WTC11 (cell line): Measurements from ENCODE around the gene SSR3.

ENCODE experiments used
- ATF1 ChIP-seq: sonication (generic); formaldehyde crosslinking; IDR thresholded peaks from 2 replicates; pipeline ENCODE4 v1.8.1; 2023; ENCODE audit warnings: mild to moderate bottlenecking, moderate library complexity, missing genetic modification reagents
- FOXJ3 ChIP-seq: sonication (generic); formaldehyde crosslinking; IDR thresholded peaks from 2 replicates; pipeline ENCODE4 v1.9.0; 2021; ENCODE audit warnings: missing genetic modification reagents, mild to moderate bottlenecking, borderline replicate concordance
- FOXP1 ChIP-seq: sonication (generic); formaldehyde crosslinking; IDR thresholded peaks from 2 replicates; pipeline ENCODE4 v1.8.0; 2022; ENCODE audit warnings: missing genetic modification reagents, mild to moderate bottlenecking, moderate library complexity, borderline replicate concordance
- SOX15 ChIP-seq: fragments of 250-450 bp; sonication (Bioruptor Pico); IDR thresholded peaks from 2 replicates; pipeline ENCODE4 v1.9.0; 2021; ENCODE audit warnings: mild to moderate bottlenecking
- TF ChIP-seq, protein P1 (sequence below): fragments of 200-600 bp; IDR thresholded peaks from 2 replicates; pipeline ENCODE4 v1.8.0; 2022; ENCODE audit warnings: antibody characterized with exemption
- TF ChIP-seq, protein P2 (sequence below): sonication (generic); formaldehyde crosslinking; IDR thresholded peaks from 2 replicates; pipeline ENCODE4 v1.8.0; 2023; ENCODE audit warnings: missing genetic modification reagents, mild to moderate bottlenecking, borderline replicate concordance
- TF ChIP-seq, protein P3 (sequence below): sonication (generic); formaldehyde crosslinking; IDR thresholded peaks from 2 replicates; pipeline ENCODE4 v1.8.0; 2023; ENCODE audit warnings: mild to moderate bottlenecking, missing genetic modification reagents
- TF ChIP-seq, protein P4 (sequence below): sonication (generic); formaldehyde crosslinking; IDR thresholded peaks from 2 replicates; pipeline ENCODE4 v1.8.0; 2022; ENCODE audit warnings: missing genetic modification reagents
- TF ChIP-seq, protein P5 (sequence below): sonication (generic); formaldehyde crosslinking; conservative IDR thresholded peaks from 2 replicates; pipeline ENCODE4 v1.8.1; 2023; ENCODE audit warnings: mild to moderate bottlenecking, low read depth, missing genetic modification reagents, moderate library complexity
- TF ChIP-seq, protein P6 (sequence below): sonication (generic); formaldehyde crosslinking; IDR thresholded peaks from 2 replicates; pipeline ENCODE4 v1.8.1; 2023; ENCODE audit warnings: mild to moderate bottlenecking, missing genetic modification reagents, moderate library complexity

DNA sequence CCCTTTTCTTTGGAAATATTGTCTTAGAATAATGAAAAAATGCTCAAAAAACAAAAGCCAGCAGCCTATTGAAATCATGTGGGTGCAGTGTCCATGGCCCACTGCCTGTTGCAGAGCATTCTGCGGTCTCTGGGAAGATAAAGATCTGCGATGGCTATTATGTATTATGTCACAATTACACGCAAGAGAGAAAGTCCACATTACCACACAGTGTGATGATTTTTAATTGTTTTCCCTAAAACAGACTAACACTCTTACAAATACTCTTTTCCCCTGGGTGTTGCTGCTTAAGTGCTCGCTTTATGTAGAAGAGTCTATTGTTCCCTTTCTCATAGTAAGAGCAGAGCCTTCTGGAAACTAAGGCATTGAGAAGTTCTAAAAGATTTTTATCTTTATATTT is 32.2 kb downstream of the SSR3 start:
- TF ChIP-seq FOXJ3 = no peak
- TF ChIP-seq, protein P1, sequence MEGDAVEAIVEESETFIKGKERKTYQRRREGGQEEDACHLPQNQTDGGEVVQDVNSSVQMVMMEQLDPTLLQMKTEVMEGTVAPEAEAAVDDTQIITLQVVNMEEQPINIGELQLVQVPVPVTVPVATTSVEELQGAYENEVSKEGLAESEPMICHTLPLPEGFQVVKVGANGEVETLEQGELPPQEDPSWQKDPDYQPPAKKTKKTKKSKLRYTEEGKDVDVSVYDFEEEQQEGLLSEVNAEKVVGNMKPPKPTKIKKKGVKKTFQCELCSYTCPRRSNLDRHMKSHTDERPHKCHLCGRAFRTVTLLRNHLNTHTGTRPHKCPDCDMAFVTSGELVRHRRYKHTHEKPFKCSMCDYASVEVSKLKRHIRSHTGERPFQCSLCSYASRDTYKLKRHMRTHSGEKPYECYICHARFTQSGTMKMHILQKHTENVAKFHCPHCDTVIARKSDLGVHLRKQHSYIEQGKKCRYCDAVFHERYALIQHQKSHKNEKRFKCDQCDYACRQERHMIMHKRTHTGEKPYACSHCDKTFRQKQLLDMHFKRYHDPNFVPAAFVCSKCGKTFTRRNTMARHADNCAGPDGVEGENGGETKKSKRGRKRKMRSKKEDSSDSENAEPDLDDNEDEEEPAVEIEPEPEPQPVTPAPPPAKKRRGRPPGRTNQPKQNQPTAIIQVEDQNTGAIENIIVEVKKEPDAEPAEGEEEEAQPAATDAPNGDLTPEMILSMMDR = no peak
- TF ChIP-seq, protein P2, sequence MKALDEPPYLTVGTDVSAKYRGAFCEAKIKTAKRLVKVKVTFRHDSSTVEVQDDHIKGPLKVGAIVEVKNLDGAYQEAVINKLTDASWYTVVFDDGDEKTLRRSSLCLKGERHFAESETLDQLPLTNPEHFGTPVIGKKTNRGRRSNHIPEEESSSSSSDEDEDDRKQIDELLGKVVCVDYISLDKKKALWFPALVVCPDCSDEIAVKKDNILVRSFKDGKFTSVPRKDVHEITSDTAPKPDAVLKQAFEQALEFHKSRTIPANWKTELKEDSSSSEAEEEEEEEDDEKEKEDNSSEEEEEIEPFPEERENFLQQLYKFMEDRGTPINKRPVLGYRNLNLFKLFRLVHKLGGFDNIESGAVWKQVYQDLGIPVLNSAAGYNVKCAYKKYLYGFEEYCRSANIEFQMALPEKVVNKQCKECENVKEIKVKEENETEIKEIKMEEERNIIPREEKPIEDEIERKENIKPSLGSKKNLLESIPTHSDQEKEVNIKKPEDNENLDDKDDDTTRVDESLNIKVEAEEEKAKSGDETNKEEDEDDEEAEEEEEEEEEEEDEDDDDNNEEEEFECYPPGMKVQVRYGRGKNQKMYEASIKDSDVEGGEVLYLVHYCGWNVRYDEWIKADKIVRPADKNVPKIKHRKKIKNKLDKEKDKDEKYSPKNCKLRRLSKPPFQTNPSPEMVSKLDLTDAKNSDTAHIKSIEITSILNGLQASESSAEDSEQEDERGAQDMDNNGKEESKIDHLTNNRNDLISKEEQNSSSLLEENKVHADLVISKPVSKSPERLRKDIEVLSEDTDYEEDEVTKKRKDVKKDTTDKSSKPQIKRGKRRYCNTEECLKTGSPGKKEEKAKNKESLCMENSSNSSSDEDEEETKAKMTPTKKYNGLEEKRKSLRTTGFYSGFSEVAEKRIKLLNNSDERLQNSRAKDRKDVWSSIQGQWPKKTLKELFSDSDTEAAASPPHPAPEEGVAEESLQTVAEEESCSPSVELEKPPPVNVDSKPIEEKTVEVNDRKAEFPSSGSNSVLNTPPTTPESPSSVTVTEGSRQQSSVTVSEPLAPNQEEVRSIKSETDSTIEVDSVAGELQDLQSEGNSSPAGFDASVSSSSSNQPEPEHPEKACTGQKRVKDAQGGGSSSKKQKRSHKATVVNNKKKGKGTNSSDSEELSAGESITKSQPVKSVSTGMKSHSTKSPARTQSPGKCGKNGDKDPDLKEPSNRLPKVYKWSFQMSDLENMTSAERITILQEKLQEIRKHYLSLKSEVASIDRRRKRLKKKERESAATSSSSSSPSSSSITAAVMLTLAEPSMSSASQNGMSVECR (CRISPR knock-in tag) = no peak
- TF ChIP-seq, protein P3, sequence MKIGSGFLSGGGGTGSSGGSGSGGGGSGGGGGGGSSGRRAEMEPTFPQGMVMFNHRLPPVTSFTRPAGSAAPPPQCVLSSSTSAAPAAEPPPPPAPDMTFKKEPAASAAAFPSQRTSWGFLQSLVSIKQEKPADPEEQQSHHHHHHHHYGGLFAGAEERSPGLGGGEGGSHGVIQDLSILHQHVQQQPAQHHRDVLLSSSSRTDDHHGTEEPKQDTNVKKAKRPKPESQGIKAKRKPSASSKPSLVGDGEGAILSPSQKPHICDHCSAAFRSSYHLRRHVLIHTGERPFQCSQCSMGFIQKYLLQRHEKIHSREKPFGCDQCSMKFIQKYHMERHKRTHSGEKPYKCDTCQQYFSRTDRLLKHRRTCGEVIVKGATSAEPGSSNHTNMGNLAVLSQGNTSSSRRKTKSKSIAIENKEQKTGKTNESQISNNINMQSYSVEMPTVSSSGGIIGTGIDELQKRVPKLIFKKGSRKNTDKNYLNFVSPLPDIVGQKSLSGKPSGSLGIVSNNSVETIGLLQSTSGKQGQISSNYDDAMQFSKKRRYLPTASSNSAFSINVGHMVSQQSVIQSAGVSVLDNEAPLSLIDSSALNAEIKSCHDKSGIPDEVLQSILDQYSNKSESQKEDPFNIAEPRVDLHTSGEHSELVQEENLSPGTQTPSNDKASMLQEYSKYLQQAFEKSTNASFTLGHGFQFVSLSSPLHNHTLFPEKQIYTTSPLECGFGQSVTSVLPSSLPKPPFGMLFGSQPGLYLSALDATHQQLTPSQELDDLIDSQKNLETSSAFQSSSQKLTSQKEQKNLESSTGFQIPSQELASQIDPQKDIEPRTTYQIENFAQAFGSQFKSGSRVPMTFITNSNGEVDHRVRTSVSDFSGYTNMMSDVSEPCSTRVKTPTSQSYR (CRISPR knock-in tag) = no peak
- TF ChIP-seq, protein P4, sequence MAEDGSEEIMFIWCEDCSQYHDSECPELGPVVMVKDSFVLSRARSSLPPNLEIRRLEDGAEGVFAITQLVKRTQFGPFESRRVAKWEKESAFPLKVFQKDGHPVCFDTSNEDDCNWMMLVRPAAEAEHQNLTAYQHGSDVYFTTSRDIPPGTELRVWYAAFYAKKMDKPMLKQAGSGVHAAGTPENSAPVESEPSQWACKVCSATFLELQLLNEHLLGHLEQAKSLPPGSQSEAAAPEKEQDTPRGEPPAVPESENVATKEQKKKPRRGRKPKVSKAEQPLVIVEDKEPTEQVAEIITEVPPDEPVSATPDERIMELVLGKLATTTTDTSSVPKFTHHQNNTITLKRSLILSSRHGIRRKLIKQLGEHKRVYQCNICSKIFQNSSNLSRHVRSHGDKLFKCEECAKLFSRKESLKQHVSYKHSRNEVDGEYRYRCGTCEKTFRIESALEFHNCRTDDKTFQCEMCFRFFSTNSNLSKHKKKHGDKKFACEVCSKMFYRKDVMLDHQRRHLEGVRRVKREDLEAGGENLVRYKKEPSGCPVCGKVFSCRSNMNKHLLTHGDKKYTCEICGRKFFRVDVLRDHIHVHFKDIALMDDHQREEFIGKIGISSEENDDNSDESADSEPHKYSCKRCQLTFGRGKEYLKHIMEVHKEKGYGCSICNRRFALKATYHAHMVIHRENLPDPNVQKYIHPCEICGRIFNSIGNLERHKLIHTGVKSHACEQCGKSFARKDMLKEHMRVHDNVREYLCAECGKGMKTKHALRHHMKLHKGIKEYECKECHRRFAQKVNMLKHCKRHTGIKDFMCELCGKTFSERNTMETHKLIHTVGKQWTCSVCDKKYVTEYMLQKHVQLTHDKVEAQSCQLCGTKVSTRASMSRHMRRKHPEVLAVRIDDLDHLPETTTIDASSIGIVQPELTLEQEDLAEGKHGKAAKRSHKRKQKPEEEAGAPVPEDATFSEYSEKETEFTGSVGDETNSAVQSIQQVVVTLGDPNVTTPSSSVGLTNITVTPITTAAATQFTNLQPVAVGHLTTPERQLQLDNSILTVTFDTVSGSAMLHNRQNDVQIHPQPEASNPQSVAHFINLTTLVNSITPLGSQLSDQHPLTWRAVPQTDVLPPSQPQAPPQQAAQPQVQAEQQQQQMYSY (CRISPR knock-in tag) = no peak
- no peak for TF ChIP-seq SOX15 (CRISPR knock-in tag)
- TF ChIP-seq, protein P5, sequence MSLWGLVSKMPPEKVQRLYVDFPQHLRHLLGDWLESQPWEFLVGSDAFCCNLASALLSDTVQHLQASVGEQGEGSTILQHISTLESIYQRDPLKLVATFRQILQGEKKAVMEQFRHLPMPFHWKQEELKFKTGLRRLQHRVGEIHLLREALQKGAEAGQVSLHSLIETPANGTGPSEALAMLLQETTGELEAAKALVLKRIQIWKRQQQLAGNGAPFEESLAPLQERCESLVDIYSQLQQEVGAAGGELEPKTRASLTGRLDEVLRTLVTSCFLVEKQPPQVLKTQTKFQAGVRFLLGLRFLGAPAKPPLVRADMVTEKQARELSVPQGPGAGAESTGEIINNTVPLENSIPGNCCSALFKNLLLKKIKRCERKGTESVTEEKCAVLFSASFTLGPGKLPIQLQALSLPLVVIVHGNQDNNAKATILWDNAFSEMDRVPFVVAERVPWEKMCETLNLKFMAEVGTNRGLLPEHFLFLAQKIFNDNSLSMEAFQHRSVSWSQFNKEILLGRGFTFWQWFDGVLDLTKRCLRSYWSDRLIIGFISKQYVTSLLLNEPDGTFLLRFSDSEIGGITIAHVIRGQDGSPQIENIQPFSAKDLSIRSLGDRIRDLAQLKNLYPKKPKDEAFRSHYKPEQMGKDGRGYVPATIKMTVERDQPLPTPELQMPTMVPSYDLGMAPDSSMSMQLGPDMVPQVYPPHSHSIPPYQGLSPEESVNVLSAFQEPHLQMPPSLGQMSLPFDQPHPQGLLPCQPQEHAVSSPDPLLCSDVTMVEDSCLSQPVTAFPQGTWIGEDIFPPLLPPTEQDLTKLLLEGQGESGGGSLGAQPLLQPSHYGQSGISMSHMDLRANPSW (CRISPR knock-in tag) = no peak
- TF ChIP-seq, protein P6, sequence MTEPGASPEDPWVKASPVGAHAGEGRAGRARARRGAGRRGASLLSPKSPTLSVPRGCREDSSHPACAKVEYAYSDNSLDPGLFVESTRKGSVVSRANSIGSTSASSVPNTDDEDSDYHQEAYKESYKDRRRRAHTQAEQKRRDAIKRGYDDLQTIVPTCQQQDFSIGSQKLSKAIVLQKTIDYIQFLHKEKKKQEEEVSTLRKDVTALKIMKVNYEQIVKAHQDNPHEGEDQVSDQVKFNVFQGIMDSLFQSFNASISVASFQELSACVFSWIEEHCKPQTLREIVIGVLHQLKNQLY (CRISPR knock-in tag) = no peak
- TF ChIP-seq ATF1 = no peak
- TF ChIP-seq FOXP1 (CRISPR knock-in tag) = no peak
